Liver (tissue), 9 donors: ENCODE measurements around the gene FNDC10. TPM values are rescaled to one million over a fixed set of nuclear protein-coding genes. Genes with fewer than 3 reads are reported as not detected.
"Not testable (repeated sequence)": the region's sequence is repeated elsewhere in the genome, so short reads cannot be mapped to it uniquely, and the experiment has no call there.

ENCODE experiments used
- DNase-seq: peaks from one replicate; pipeline ENCODE4 v3.0.0-alpha.2; 2017; ENCODE audit warnings: low spot score
- H3K27ac ChIP-seq, 2 donors: one replicate each; pipeline ENCODE4 v1.7.0; 2013; ENCODE audit warnings: inconsistent platforms in 2 of 2, low read length in 2 of 2, control low read depth in 1 of 2, low read depth in 1 of 2, mild to moderate bottlenecking in 1 of 2
- H3K27me3 ChIP-seq, 4 donors: one replicate each; pipeline versions ENCODE4 v1.6.1 to v1.7.0; 2013; ENCODE audit warnings: low read length in 3 of 4, inconsistent platforms in 1 of 4, mild to moderate bottlenecking in 1 of 4, moderate library complexity in 1 of 4; ENCODE audit not compliant: control insufficient read depth in 4 of 4, insufficient read depth in 4 of 4
- H3K36me3 ChIP-seq, 4 donors: one replicate each; pipeline versions ENCODE4 v1.6.1 to v1.7.0; 2013; ENCODE audit warnings: low read length in 3 of 4, mild to moderate bottlenecking in 3 of 4, low read depth in 1 of 4, moderate library complexity in 1 of 4; ENCODE audit not compliant: control insufficient read depth in 4 of 4, insufficient read depth in 3 of 4
- H3K4me1 ChIP-seq, 4 donors: one replicate each; pipeline versions ENCODE4 v1.6.1 to v1.7.0; 2013; ENCODE audit warnings: low read length in 3 of 4, mild to moderate bottlenecking in 3 of 4, moderate library complexity in 1 of 4; ENCODE audit not compliant: control insufficient read depth in 4 of 4, insufficient read depth in 4 of 4
- H3K4me3 ChIP-seq, 3 donors: one replicate each; pipeline versions ENCODE4 v1.6.1 to v1.7.0; 2013; ENCODE audit warnings: low read length in 3 of 3, control low read depth in 1 of 3, low read depth in 1 of 3, mild to moderate bottlenecking in 1 of 3
- H3K9ac ChIP-seq, 2 donors: one replicate each; pipeline ENCODE4 v1.7.0; 2013; ENCODE audit warnings: low read length in 2 of 2, mild to moderate bottlenecking in 2 of 2, moderate library complexity in 2 of 2, control low read depth in 1 of 2, low read depth in 1 of 2
- H3K9me3 ChIP-seq, 4 donors: one replicate each; pipeline versions ENCODE4 v1.6.1 to v1.7.0; 2013; ENCODE audit warnings: low read length in 3 of 4; ENCODE audit not compliant: control insufficient read depth in 4 of 4
- ATF3 ChIP-seq: IDR thresholded peaks from 2 replicates; pipeline ENCODE4 v1.6.1; 2016; ENCODE audit warnings: antibody characterized with exemption
- CTCF ChIP-seq: fragments of 150-350 bp; IDR thresholded peaks from 2 replicates; pipeline ENCODE4 v1.5.1; 2017; ENCODE audit warnings: improper control_type of control experiment, low read depth, low read length; ENCODE audit not compliant: missing input control
- EGR1 ChIP-seq, 2 donors: IDR thresholded peaks; 2 replicates each; pipeline ENCODE4 v1.6.1; 2016 to 2018; ENCODE audit warnings: antibody characterized with exemption in 2 of 2, low read depth in 2 of 2
- FOXA1 ChIP-seq: IDR thresholded peaks from 2 replicates; pipeline ENCODE4 v1.6.1; 2016; ENCODE audit warnings: antibody characterized with exemption
- GABPA ChIP-seq, 2 donors: IDR thresholded peaks in 1 of 2; conservative IDR thresholded peaks in 1 of 2; 2 replicates each; pipeline ENCODE4 v1.6.1; 2016; ENCODE audit warnings: antibody characterized with exemption in 2 of 2, mild to moderate bottlenecking in 1 of 2, moderate library complexity in 1 of 2
- HNF4A ChIP-seq, 2 donors: conservative IDR thresholded peaks; 2 replicates each; pipeline ENCODE4 v1.6.1; 2016; ENCODE audit warnings: antibody characterized with exemption in 2 of 2, mild to moderate bottlenecking in 2 of 2
- HNF4G ChIP-seq: IDR thresholded peaks from 2 replicates; pipeline ENCODE4 v1.6.1; 2016; ENCODE audit warnings: antibody characterized with exemption
- JUND ChIP-seq, 2 donors: IDR thresholded peaks; 2 replicates each; pipeline ENCODE4 v1.6.1; 2016; ENCODE audit warnings: antibody characterized with exemption in 2 of 2
- MAX ChIP-seq: IDR thresholded peaks from 2 replicates; pipeline ENCODE4 v1.6.1; 2016; ENCODE audit warnings: antibody characterized with exemption
- NR2F2 ChIP-seq: IDR thresholded peaks from 2 replicates; pipeline ENCODE4 v1.6.1; 2016; ENCODE audit warnings: antibody characterized with exemption
- RAD21 ChIP-seq, 2 donors: IDR thresholded peaks; 2 replicates each; pipeline ENCODE4 v1.6.1; 2016; ENCODE audit warnings: antibody characterized with exemption in 2 of 2, mild to moderate bottlenecking in 2 of 2
- REST ChIP-seq: IDR thresholded peaks from 2 replicates; pipeline ENCODE4 v1.6.1; 2016; ENCODE audit warnings: antibody characterized with exemption, mild to moderate bottlenecking
- RXRA ChIP-seq, 2 donors: IDR thresholded peaks; 2 replicates each; pipeline ENCODE4 v1.6.1; 2017 to 2018; ENCODE audit warnings: antibody characterized with exemption in 2 of 2, mild to moderate bottlenecking in 1 of 2
- SP1 ChIP-seq: IDR thresholded peaks from 2 replicates; pipeline ENCODE4 v1.6.1; 2018; ENCODE audit warnings: antibody characterized with exemption, mild to moderate bottlenecking
- TAF1 ChIP-seq: conservative IDR thresholded peaks from 2 replicates; pipeline ENCODE4 v1.6.1; 2016; ENCODE audit warnings: antibody characterized with exemption, mild to moderate bottlenecking
- YY1 ChIP-seq: IDR thresholded peaks from 2 replicates; pipeline ENCODE4 v1.6.1; 2016; ENCODE audit warnings: antibody characterized with exemption, mild to moderate bottlenecking
- ZBTB33 ChIP-seq: IDR thresholded peaks from 2 replicates; pipeline ENCODE4 v1.6.1; 2016; ENCODE audit warnings: antibody characterized with exemption
- WGBS: extraction: QIAGEN DNeasy Blood & Tissue Kit; methylation state at CpG from one replicate; pipeline ENCODE4 v1.1.7; 2013; 5-methylcytosine and 5-hydroxymethylcytosine counted together
- polyA plus RNA-seq, 2 donors: library from polyadenylated mRNA; stranded (reverse) in 1 of 2; unstranded in 1 of 2; fragments of 200-250 nt in 1 of 2; fragments of >200 nt in 1 of 2; fragmentation: Nextera tagmentation in 1 of 2; extraction: Ambion mirVana in 1 of 2; gene quantifications; one replicate each; pipeline versions ENCODE4 v1.2.1 to v1.2.3, GENCODE V29; 2013 to 2015
- total RNA-seq, 2 donors: library from RNA; depleted of rRNA; stranded (reverse); fragments of >200 nt; gene quantifications; one replicate each; pipeline ENCODE4 v1.2.3, GENCODE V29; 2014
- donor health status: healthy.
- donor health status: healthy.
- donor health status: healthy.
- donor health status: healthy.
- donor health status: healthy.

The FNDC10 gene
- total and polyA plus RNA-seq, 4 donors = 0.08 to 0.58 (median 0.25) TPM

GRCh38 chr1:1558591-1558990, 41.3 kb downstream of the FNDC10 start:
- WGBS = 85% methylated on average over 4 of the region's 4 CpGs
- DNase-seq = no peak
- H3K27ac ChIP-seq = no peak overlapping the region
- no peak for TF ChIP-seq SP1
- TF ChIP-seq CTCF = no peak
- TF ChIP-seq REST = no peak
- TF ChIP-seq ZBTB33 = no peak
- no peak for TF ChIP-seq ATF3
- no peak for TF ChIP-seq RAD21 (IDR thresholded peaks at IDR 0.05)
- no peak for TF ChIP-seq YY1
- no peak for TF ChIP-seq JUND (IDR thresholded peaks at IDR 0.05)
- TF ChIP-seq GABPA (IDR thresholded peaks at IDR 0.05 in 1 of 2, conservative IDR thresholded peaks at IDR 0.05 in 1 of 2) = no peak
- TF ChIP-seq EGR1 (IDR thresholded peaks at IDR 0.05; ENCODE audit: low read depth in 2 of 2) = no peak
- TF ChIP-seq NR2F2 = no peak
- TF ChIP-seq HNF4A (conservative IDR thresholded peaks at IDR 0.05) = no peak
- no peak for TF ChIP-seq TAF1
- no peak for TF ChIP-seq FOXA1
- TF ChIP-seq RXRA (IDR thresholded peaks at IDR 0.05) = no peak
- TF ChIP-seq MAX = no peak
- no peak for TF ChIP-seq HNF4G
- no peak overlapping the region for H3K9ac ChIP-seq
- no peaks in the 10 kb centered on the region for H3K27me3 ChIP-seq
- H3K4me1 ChIP-seq = peaks cover 0 to 17% (median 9%) of the 10 kb centered on the region in 4 donors
- peaks cover 11 to 18% (median 13%) of the 10 kb centered on the region in 4 donors for H3K36me3 ChIP-seq
- no peak overlapping the region for H3K4me3 ChIP-seq
- H3K9me3 ChIP-seq = no peaks in the 10 kb centered on the region

- WGBS = 96% methylated on average over 7 of the region's 7 CpGs
- H3K9ac ChIP-seq, H3K27ac ChIP-seq, DNase-seq, H3K4me3 ChIP-seq, H3K9me3 ChIP-seq, H3K27me3 ChIP-seq: not testable (repeated sequence)
- peaks cover 5 to 13% (median 9%) of the 10 kb centered on the region in 4 donors for H3K36me3 ChIP-seq
- H3K4me1 ChIP-seq = peaks cover 0 to 17% (median 9%) of the 10 kb centered on the region in 4 donors
These were observed 42.2 kb downstream of the FNDC10 start for GRCh38 chr1:1557688-1558087.

- not testable (repeated sequence) for H3K27ac ChIP-seq, H3K36me3 ChIP-seq, H3K27me3 ChIP-seq, H3K9me3 ChIP-seq, H3K4me3 ChIP-seq, H3K9ac ChIP-seq, DNase-seq
- H3K4me1 ChIP-seq = peaks cover 0 to 17% (median 9%) of the 10 kb centered on the region in 4 donors
- 96% methylated on average over 11 of the region's 11 CpGs for WGBS
These were observed 43.0 kb downstream of the FNDC10 start for GRCh38 chr1:1556961-1557360.
